ENCODE results near the gene ADGRL3. TPM values are rescaled to one million over a fixed set of nuclear protein-coding genes. Genes with fewer than 3 reads are reported as not detected.

The ADGRL3 gene
- total RNA-seq, 4 donors from 2014 or later: 6.5 to 19.0 (median 14.0) TPM

DNA sequence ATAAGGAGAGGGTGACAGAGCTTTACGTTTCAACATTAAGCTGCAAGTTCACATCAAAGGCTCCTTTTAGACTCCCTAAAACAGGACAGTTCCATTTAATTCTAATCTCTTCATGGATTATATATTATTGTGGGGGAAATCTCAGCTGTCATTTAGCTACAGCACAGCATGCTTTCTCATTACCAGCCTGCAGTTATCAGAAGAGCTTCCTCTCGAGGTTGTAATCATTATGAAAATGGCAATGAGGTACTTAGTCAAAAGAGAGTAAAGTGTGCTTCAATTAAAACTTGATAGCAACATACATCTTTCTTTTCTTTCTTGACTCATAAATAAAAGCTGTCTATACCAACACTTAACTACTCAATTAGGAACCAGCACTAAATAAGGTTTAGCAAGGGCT lies 896.8 kb downstream of the ADGRL3 start:
- WGBS: 65% methylated on average over 2 of the region's 2 CpGs
- peaks cover 4% of the 10 kb centered on the region for H3K9me3 ChIP-seq
- DNase-seq (ENCODE audit: low spot score in 2 of 2): no peak
- H3K4me3 ChIP-seq: no peak overlapping the region
- no peaks in the 10 kb centered on the region for H3K4me1 ChIP-seq
- H3K27me3 ChIP-seq: no peaks in the 10 kb centered on the region
- H3K36me3 ChIP-seq: no peaks in the 10 kb centered on the region
- no peak overlapping the region for H3K27ac ChIP-seq
- no peak for TF ChIP-seq POLR2AphosphoS5 (IDR thresholded peaks at IDR 0.05)
- TF ChIP-seq POLR2A (IDR thresholded peaks at IDR 0.05): no peak
- TF ChIP-seq EP300 (IDR thresholded peaks at IDR 0.05): no peak
- TF ChIP-seq, protein P1, sequence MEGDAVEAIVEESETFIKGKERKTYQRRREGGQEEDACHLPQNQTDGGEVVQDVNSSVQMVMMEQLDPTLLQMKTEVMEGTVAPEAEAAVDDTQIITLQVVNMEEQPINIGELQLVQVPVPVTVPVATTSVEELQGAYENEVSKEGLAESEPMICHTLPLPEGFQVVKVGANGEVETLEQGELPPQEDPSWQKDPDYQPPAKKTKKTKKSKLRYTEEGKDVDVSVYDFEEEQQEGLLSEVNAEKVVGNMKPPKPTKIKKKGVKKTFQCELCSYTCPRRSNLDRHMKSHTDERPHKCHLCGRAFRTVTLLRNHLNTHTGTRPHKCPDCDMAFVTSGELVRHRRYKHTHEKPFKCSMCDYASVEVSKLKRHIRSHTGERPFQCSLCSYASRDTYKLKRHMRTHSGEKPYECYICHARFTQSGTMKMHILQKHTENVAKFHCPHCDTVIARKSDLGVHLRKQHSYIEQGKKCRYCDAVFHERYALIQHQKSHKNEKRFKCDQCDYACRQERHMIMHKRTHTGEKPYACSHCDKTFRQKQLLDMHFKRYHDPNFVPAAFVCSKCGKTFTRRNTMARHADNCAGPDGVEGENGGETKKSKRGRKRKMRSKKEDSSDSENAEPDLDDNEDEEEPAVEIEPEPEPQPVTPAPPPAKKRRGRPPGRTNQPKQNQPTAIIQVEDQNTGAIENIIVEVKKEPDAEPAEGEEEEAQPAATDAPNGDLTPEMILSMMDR (IDR thresholded peaks at IDR 0.05): no peak

DNA sequence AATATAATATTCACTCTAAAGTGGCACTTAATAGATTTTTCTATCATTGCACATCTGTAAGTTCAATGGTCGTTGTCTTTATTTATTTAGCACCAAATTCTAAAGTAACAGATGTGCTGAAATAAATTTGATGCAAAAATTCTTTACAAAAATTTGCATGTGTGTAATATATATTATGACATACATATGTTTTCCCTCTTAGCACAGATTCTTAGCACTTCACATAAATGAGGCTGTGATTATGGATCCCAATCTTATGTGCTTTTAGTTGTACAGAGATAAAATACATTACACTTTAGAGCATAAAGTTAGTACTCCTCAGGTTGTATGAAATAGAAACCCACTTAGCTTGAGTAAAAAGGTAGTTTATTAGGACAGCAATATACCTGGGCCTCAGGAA lies 915.1 kb downstream of the ADGRL3 start:
- no peaks in the 10 kb centered on the region for H3K36me3 ChIP-seq
- H3K27ac ChIP-seq: no peak overlapping the region
- H3K27me3 ChIP-seq: no peaks in the 10 kb centered on the region
- no peak overlapping the region for H3K4me3 ChIP-seq
- TF ChIP-seq EP300 (IDR thresholded peaks at IDR 0.05) (no peak), POLR2AphosphoS5 (IDR thresholded peaks at IDR 0.05) (no peak), POLR2A (IDR thresholded peaks at IDR 0.05) (no peak)
- TF ChIP-seq, protein P1 (IDR thresholded peaks at IDR 0.05): no peak
- DNase-seq (ENCODE audit: low spot score in 2 of 2): no peak
- H3K9me3 ChIP-seq: no peaks in the 10 kb centered on the region
- 68% methylated on average over 1 of the region's 1 CpG for WGBS
- H3K4me1 ChIP-seq: no peaks in the 10 kb centered on the region

DNA sequence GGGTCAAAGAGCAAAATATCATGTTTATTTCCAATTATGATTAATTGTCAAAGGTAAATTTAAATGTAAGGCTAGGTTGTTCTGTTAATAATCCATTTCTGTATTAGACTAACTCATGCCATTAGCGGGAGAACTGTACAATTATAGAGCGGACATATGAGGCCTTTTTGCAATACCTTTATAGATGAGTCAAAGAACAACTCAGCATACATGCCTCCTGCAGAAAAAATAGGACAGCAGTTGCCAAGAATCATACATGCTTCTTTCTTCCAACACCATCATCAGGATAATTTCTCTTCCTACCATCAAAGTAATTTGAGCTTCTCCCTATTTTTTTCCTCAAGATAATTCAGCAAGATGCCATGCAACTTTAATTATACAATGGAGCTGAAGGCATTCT lies 917.8 kb downstream of the ADGRL3 start:
- no peaks in the 10 kb centered on the region for H3K36me3 ChIP-seq
- WGBS: 77% methylated on average over 2 of the region's 2 CpGs
- no peaks in the 10 kb centered on the region for H3K9me3 ChIP-seq
- DNase-seq (ENCODE audit: low spot score in 2 of 2): no peak
- H3K4me1 ChIP-seq: no peaks in the 10 kb centered on the region
- no peaks in the 10 kb centered on the region for H3K27me3 ChIP-seq
- no peak overlapping the region for H3K4me3 ChIP-seq
- TF ChIP-seq EP300 (IDR thresholded peaks at IDR 0.05): no peak
- no peak for TF ChIP-seq POLR2AphosphoS5 (IDR thresholded peaks at IDR 0.05)
- TF ChIP-seq, protein P1 (IDR thresholded peaks at IDR 0.05): no peak
- no peak for TF ChIP-seq POLR2A (IDR thresholded peaks at IDR 0.05)
- H3K27ac ChIP-seq: no peak overlapping the region

DNA sequence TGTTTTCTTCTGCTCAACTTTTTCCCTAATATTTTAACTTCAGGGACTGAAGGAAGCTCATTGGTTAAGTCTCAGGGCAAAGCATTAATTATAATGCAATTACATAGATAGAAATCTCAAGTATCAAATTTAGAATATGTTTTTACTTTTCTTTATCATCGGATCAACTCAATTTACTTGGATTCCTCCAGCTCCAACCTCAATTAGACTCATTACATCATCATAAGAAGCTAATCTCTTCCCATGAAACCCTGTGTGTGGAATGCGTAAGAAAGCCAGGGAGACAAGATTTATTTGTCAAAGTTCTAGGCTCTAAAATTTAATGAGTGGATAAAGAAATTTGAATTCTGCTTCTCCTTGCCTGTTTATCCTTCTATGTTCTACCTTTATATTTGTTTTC lies 918.4 kb downstream of the ADGRL3 start:
- 37% methylated on average over 2 of the region's 2 CpGs for WGBS
- DNase-seq (ENCODE audit: low spot score in 2 of 2): no peak
- H3K36me3 ChIP-seq: no peaks in the 10 kb centered on the region
- no peaks in the 10 kb centered on the region for H3K27me3 ChIP-seq
- H3K27ac ChIP-seq: no peak overlapping the region
- TF ChIP-seq POLR2A (IDR thresholded peaks at IDR 0.05) (no peak), POLR2AphosphoS5 (IDR thresholded peaks at IDR 0.05) (no peak), EP300 (IDR thresholded peaks at IDR 0.05) (no peak)
- TF ChIP-seq, protein P1 (IDR thresholded peaks at IDR 0.05): no peak
- no peaks in the 10 kb centered on the region for H3K4me1 ChIP-seq
- H3K9me3 ChIP-seq: no peaks in the 10 kb centered on the region
- H3K4me3 ChIP-seq: no peak overlapping the region

DNA sequence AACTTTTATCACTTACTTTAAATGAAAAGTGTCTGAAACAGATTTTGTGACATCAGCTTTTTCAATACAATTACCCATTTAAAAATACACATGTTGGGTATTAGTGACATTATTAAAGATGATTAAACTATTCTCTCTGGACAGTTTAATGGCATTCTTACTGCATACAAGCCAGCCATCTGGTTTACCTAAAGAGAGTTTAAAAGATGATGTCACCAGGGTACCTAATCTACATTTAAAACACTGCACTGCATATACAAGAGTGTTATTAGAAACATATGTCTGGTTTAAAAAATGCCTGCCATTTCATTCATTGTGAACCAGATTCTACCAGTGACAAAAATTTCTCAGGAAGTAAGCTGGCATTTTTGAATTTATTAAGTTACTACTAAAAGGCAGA lies 919.1 kb downstream of the ADGRL3 start:
- Histone ChIP-seq H3K4me1 (no peaks in the 10 kb centered on the region), H3K27me3 (no peaks in the 10 kb centered on the region), H3K9me3 (no peaks in the 10 kb centered on the region), H3K36me3 (no peaks in the 10 kb centered on the region), H3K4me3 (no peak overlapping the region), H3K27ac (no peak overlapping the region)
- DNase-seq (ENCODE audit: low spot score in 2 of 2): no peak
- TF ChIP-seq POLR2A (IDR thresholded peaks at IDR 0.05): no peak
- TF ChIP-seq POLR2AphosphoS5 (IDR thresholded peaks at IDR 0.05): no peak
- no peak for TF ChIP-seq EP300 (IDR thresholded peaks at IDR 0.05)
- TF ChIP-seq, protein P1 (IDR thresholded peaks at IDR 0.05): no peak

Data from suprapubic skin (tissue), 4 donors.